HepG2 (cell line): ENCODE data around the gene SRP9. TPM values are rescaled to one million over a fixed set of nuclear protein-coding genes. Genes with fewer than 3 reads are reported as not detected.

Experiments used
- CHD2 ChIP-seq: IDR thresholded peaks from 2 replicates; pipeline ENCODE4 v1.6.1; 2011; ENCODE audit warnings: low read depth, low read length, improper control_type of control experiment
- CHD4 ChIP-seq: fragments of 200-600 bp; sonication (generic); IDR thresholded peaks from 2 replicates; pipeline ENCODE4 v1.7.0; 2017; ENCODE audit warnings: mild to moderate bottlenecking, low read length, borderline replicate concordance
- FOXK1 ChIP-seq: sonication (generic); formaldehyde crosslinking; IDR thresholded peaks from 2 replicates; pipeline ENCODE4 v1.4.0; 2020; ENCODE audit warnings: low read depth, missing genetic modification reagents, borderline replicate concordance
- HDAC6 ChIP-seq: fragments of 200-600 bp; sonication (generic); IDR thresholded peaks from 2 replicates; pipeline ENCODE4 v1.7.0; 2017; ENCODE audit warnings: mild to moderate bottlenecking, antibody characterized with exemption, low read length, low read depth
- KAT8 ChIP-seq: IDR thresholded peaks from 2 replicates; pipeline ENCODE4 v1.6.1; 2016; ENCODE audit warnings: missing genetic modification reagents, missing compliant biosample characterization
- MEF2D ChIP-seq: sonication (generic); formaldehyde crosslinking; IDR thresholded peaks from 2 replicates; pipeline ENCODE4 v1.5.1; 2020; ENCODE audit warnings: mild to moderate bottlenecking, missing genetic modification reagents
- MTF2 ChIP-seq: sonication (generic); formaldehyde crosslinking; IDR thresholded peaks from 2 replicates; pipeline ENCODE4 v1.5.0; 2020; ENCODE audit warnings: missing genetic modification reagents, borderline replicate concordance
- POLR2A ChIP-seq, 2 experiments: IDR thresholded peaks; 2 replicates each; pipeline ENCODE4 v1.6.1; 2011; ENCODE audit warnings: low read depth in 2 of 2, low read length in 2 of 2, mild to moderate bottlenecking in 1 of 2, moderate library complexity in 1 of 2; ENCODE audit not compliant: insufficient read depth in 1 of 2
- ZNF382 ChIP-seq: sonication (generic); formaldehyde crosslinking; IDR thresholded peaks from 2 replicates; pipeline ENCODE4 v1.5.0; 2020; ENCODE audit warnings: missing genetic modification reagents, mild to moderate bottlenecking, borderline replicate concordance
- ZNF431 ChIP-seq: sonication (generic); formaldehyde crosslinking; IDR thresholded peaks from 2 replicates; pipeline ENCODE4 v1.9.0; 2022; ENCODE audit warnings: missing genetic modification reagents, low read depth, mild to moderate bottlenecking, borderline replicate concordance
- ZNF451 ChIP-seq: sonication (generic); formaldehyde crosslinking; IDR thresholded peaks from 2 replicates; pipeline ENCODE4 v1.5.0; 2020; ENCODE audit warnings: mild to moderate bottlenecking, missing genetic modification reagents
- ZNF598 ChIP-seq: sonication (generic); formaldehyde crosslinking; IDR thresholded peaks from 2 replicates; pipeline ENCODE4 v1.5.1; 2020; ENCODE audit warnings: mild to moderate bottlenecking, missing genetic modification reagents, borderline replicate concordance
- ZNF616 ChIP-seq: sonication (generic); formaldehyde crosslinking; IDR thresholded peaks from 2 replicates; pipeline ENCODE4 v1.5.0; 2020; ENCODE audit warnings: low read depth, mild to moderate bottlenecking, missing genetic modification reagents
- ZSCAN12 ChIP-seq: sonication (generic); formaldehyde crosslinking; IDR thresholded peaks from 2 replicates; pipeline ENCODE4 v1.9.0; 2021; ENCODE audit warnings: mild to moderate bottlenecking, missing genetic modification reagents
- polyA plus RNA-seq, 8 experiments: library from polyadenylated mRNA; depleted of rRNA in 3 of 8; stranded (reverse) in 7 of 8; unstranded in 1 of 8; fragments of >200 nt; fragmentation: Illumina TruSeq in 4 of 8; extraction: Trizol in 4 of 8; gene quantifications; 2 replicates each; pipeline versions ENCODE4 v1.2.1 to v1.2.3, GENCODE V29; 2011 to 2016; ENCODE audit warnings: low read depth in 4 of 8, missing spikeins in 1 of 8, mixed read lengths in 1 of 8; ENCODE audit not compliant: insufficient read depth in 1 of 8
- total RNA-seq, 5 experiments: library from RNA; depleted of rRNA; stranded (reverse); fragments of >200 nt; fragmentation: Illumina TruSeq; extraction: Trizol; gene quantifications; 2 replicates each; pipeline ENCODE4 v1.2.3, GENCODE V29; 2016; ENCODE audit warnings: low read depth in 1 of 5
- TF ChIP-seq, protein P1 (sequence below): sonication (generic); formaldehyde crosslinking; IDR thresholded peaks from 2 replicates; pipeline ENCODE4 v1.4.0; 2020; ENCODE audit warnings: missing genetic modification reagents, borderline replicate concordance
- TF ChIP-seq, protein P2 (sequence below): sonication (generic); formaldehyde crosslinking; IDR thresholded peaks from 2 replicates; pipeline ENCODE4 v1.4.0; 2020; ENCODE audit warnings: missing genetic modification reagents, mild to moderate bottlenecking, borderline replicate concordance
- TF ChIP-seq, protein P3 (sequence below): sonication (generic); formaldehyde crosslinking; IDR thresholded peaks from 2 replicates; pipeline ENCODE4 v1.4.0; 2020; ENCODE audit warnings: missing genetic modification reagents

SRP9 gene
- total and polyA plus RNA-seq, 2 of the 13 experiments (the other 11 are each of a cell fraction or from before 2014, with no cell fraction given), result 251 to 307 TPM

DNA sequence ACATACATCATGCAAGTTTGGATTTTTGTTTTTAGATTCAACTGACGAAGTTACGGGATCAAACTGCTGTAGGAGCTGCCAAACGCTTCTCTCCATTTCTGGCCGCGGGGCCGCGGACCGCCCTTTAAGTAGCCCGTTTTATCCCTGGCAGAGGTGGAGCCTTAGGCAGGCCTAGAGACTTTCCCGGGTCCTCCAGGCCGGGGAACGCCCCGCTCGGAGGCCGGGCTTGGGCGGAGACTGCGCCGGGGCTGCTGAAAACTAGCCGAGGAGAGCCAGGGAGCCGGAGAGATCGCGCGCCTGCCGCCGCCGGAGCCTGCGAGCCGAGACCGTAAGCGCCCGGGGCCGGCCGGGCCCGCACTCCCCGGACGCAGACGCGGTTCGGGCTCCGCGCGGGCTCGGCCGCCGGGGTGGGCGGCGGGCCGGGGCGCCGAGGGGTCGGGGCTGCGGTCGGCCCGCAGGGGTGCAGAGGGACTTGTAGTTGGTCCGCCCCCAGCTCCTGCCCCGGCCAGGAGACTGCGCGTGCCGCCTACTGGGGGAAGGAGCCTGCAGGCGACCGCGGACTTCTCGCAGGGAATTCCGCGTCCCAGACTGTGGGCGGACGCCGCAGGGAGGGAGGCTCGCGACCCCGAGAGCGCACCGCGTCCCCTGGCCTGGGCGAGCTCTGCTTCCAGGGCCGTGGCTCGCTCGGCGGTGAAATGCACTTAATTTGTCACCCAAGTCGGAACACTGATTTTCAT, 32.4 kb downstream of the SRP9 start, which contains the start of gene EPHX1 (continued):
- TF ChIP-seq FOXK1 (CRISPR knock-in tag), result no peak; the same call in 1 of the 2 replicates
- no peak for TF ChIP-seq CHD2
- no peak for TF ChIP-seq HDAC6
- TF ChIP-seq, protein P1, sequence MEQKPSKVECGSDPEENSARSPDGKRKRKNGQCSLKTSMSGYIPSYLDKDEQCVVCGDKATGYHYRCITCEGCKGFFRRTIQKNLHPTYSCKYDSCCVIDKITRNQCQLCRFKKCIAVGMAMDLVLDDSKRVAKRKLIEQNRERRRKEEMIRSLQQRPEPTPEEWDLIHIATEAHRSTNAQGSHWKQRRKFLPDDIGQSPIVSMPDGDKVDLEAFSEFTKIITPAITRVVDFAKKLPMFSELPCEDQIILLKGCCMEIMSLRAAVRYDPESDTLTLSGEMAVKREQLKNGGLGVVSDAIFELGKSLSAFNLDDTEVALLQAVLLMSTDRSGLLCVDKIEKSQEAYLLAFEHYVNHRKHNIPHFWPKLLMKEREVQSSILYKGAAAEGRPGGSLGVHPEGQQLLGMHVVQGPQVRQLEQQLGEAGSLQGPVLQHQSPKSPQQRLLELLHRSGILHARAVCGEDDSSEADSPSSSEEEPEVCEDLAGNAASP (CRISPR knock-in tag), result no peak
- TF ChIP-seq, protein P2, sequence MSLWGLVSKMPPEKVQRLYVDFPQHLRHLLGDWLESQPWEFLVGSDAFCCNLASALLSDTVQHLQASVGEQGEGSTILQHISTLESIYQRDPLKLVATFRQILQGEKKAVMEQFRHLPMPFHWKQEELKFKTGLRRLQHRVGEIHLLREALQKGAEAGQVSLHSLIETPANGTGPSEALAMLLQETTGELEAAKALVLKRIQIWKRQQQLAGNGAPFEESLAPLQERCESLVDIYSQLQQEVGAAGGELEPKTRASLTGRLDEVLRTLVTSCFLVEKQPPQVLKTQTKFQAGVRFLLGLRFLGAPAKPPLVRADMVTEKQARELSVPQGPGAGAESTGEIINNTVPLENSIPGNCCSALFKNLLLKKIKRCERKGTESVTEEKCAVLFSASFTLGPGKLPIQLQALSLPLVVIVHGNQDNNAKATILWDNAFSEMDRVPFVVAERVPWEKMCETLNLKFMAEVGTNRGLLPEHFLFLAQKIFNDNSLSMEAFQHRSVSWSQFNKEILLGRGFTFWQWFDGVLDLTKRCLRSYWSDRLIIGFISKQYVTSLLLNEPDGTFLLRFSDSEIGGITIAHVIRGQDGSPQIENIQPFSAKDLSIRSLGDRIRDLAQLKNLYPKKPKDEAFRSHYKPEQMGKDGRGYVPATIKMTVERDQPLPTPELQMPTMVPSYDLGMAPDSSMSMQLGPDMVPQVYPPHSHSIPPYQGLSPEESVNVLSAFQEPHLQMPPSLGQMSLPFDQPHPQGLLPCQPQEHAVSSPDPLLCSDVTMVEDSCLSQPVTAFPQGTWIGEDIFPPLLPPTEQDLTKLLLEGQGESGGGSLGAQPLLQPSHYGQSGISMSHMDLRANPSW (CRISPR knock-in tag), result no peak
- no peak for TF ChIP-seq CHD4
- no peak for TF ChIP-seq ZNF598 (CRISPR knock-in tag)
- no peak for TF ChIP-seq ZNF382 (CRISPR knock-in tag)
- no peak for TF ChIP-seq KAT8 (CRISPR knock-in tag)
- TF ChIP-seq, protein P3, sequence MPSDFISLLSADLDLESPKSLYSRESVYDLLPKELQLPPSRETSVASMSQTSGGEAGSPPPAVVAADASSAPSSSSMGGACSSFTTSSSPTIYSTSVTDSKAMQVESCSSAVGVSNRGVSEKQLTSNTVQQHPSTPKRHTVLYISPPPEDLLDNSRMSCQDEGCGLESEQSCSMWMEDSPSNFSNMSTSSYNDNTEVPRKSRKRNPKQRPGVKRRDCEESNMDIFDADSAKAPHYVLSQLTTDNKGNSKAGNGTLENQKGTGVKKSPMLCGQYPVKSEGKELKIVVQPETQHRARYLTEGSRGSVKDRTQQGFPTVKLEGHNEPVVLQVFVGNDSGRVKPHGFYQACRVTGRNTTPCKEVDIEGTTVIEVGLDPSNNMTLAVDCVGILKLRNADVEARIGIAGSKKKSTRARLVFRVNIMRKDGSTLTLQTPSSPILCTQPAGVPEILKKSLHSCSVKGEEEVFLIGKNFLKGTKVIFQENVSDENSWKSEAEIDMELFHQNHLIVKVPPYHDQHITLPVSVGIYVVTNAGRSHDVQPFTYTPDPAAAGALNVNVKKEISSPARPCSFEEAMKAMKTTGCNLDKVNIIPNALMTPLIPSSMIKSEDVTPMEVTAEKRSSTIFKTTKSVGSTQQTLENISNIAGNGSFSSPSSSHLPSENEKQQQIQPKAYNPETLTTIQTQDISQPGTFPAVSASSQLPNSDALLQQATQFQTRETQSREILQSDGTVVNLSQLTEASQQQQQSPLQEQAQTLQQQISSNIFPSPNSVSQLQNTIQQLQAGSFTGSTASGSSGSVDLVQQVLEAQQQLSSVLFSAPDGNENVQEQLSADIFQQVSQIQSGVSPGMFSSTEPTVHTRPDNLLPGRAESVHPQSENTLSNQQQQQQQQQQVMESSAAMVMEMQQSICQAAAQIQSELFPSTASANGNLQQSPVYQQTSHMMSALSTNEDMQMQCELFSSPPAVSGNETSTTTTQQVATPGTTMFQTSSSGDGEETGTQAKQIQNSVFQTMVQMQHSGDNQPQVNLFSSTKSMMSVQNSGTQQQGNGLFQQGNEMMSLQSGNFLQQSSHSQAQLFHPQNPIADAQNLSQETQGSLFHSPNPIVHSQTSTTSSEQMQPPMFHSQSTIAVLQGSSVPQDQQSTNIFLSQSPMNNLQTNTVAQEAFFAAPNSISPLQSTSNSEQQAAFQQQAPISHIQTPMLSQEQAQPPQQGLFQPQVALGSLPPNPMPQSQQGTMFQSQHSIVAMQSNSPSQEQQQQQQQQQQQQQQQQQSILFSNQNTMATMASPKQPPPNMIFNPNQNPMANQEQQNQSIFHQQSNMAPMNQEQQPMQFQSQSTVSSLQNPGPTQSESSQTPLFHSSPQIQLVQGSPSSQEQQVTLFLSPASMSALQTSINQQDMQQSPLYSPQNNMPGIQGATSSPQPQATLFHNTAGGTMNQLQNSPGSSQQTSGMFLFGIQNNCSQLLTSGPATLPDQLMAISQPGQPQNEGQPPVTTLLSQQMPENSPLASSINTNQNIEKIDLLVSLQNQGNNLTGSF (CRISPR knock-in tag), result no peak
- 0 out of 2 replicates have a peak, but pooled peaks have one; percentile 57 for TF ChIP-seq MTF2
- no peak for TF ChIP-seq ZNF431 (CRISPR knock-in tag)
- TF ChIP-seq MEF2D, result 0 out of 2 replicates have a peak, but pooled peaks have one; percentile 51
- TF ChIP-seq ZNF616 (CRISPR knock-in tag), result no peak; the same call in 1 of the 2 replicates
- no peak for TF ChIP-seq ZNF451
- peak; percentile 65 to 91 for TF ChIP-seq POLR2A (IDR thresholded peaks at IDR 0.05; ENCODE audit: insufficient read depth in 1 of 2, low read depth in 2 of 2, low read length in 2 of 2)
- no peak for TF ChIP-seq ZSCAN12 (CRISPR knock-in tag)
